Adrenal gland (tissue), 5 donors: ENCODE results near the gene TXNRD2.

Experiments used
- CTCF ChIP-seq, 6 experiments: fragments of 450-650 bp in 4 of 6; fragments of 200-600 bp in 2 of 6; sonication (generic) in 1 of 6; IDR thresholded peaks; 1 replicate in 5 of 6; 2 replicates in 1 of 6; pipeline versions ENCODE4 v1.5.1 to v1.8.0; 2016 to 2021; ENCODE audit warnings: antibody characterized with exemption in 6 of 6, mild to moderate bottlenecking in 2 of 6, moderate library complexity in 1 of 6
- POLR2A ChIP-seq, 2 donors: fragments of 450-650 bp; IDR thresholded peaks; one replicate each; pipeline ENCODE4 v1.6.1; 2017; ENCODE audit warnings: antibody characterized with exemption in 2 of 2, mild to moderate bottlenecking in 2 of 2, moderate library complexity in 1 of 2
- donor health status: DM: no; HTN: no; CAD: no.

GRCh38 chr22:19841641-19842392, 99.8 kb downstream of the TXNRD2 start:
- TF ChIP-seq CTCF (IDR thresholded peaks at IDR 0.05) (no peak), POLR2A (IDR thresholded peaks at IDR 0.05) (no peak)
